MM.1S (cell line): ENCODE measurements around the gene RIC1.
"Not testable (repeated sequence)": the region's sequence is repeated elsewhere in the genome, so short reads cannot be mapped to it uniquely, and the experiment has no call there.

ENCODE experiments used
- DNase-seq: peaks from one replicate; pipeline ENCODE4 v3.0.0-alpha.2; 2015
- H2AFZ ChIP-seq: fragments of 300-600 bp; sonication (generic); 2 replicates; pipeline ENCODE4 v1.6.0; 2016; ENCODE audit warnings: antibody characterized with exemption, low read length
- H3F3A ChIP-seq: fragments of 300-600 bp; sonication (generic); 2 replicates; pipeline ENCODE4 v1.6.1; 2016; ENCODE audit warnings: mild to moderate bottlenecking, antibody characterized with exemption, low read length, moderate library complexity, mixed read lengths; ENCODE audit not compliant: insufficient read depth
- H3K27ac ChIP-seq: fragments of 300-600 bp; sonication (generic); 2 replicates; pipeline ENCODE4 v1.5.1; 2016; ENCODE audit warnings: mild to moderate bottlenecking, low read length
- H3K27me3 ChIP-seq: fragments of 300-600 bp; sonication (generic); replicated peaks from 2 replicates; pipeline ENCODE4 v1.6.0; 2016; ENCODE audit warnings: low read length; ENCODE audit not compliant: insufficient read depth
- H3K36me3 ChIP-seq: fragments of 300-600 bp; sonication (generic); replicated peaks from 2 replicates; pipeline ENCODE4 v1.6.1; 2016; ENCODE audit warnings: mild to moderate bottlenecking, low read length, mixed read lengths; ENCODE audit not compliant: insufficient read depth
- H3K4me1 ChIP-seq: fragments of 300-600 bp; sonication (generic); 2 replicates; pipeline ENCODE4 v1.6.1; 2016; ENCODE audit warnings: low read length, mixed read lengths
- H3K4me2 ChIP-seq: fragments of 300-600 bp; sonication (generic); 2 replicates; pipeline ENCODE4 v1.6.0; 2016; ENCODE audit warnings: low read depth, low read length
- H3K4me3 ChIP-seq: fragments of 300-600 bp; sonication (generic); 2 replicates; pipeline ENCODE4 v1.5.1; 2016; ENCODE audit warnings: low read length, mixed read lengths
- H3K79me2 ChIP-seq: fragments of 300-600 bp; sonication (generic); 2 replicates; pipeline ENCODE4 v1.6.1; 2016; ENCODE audit warnings: mixed run types, low read length, mixed read lengths
- H3K9ac ChIP-seq: fragments of 300-600 bp; sonication (generic); 2 replicates; pipeline ENCODE4 v1.6.1; 2016; ENCODE audit warnings: low read length, mixed read lengths
- H3K9me2 ChIP-seq: fragments of 300-600 bp; sonication (generic); replicated peaks from 2 replicates; pipeline ENCODE4 v1.6.1; 2016; ENCODE audit warnings: mild to moderate bottlenecking, low read length, mixed read lengths; ENCODE audit not compliant: insufficient read depth
- H3K9me3 ChIP-seq: fragments of 300-600 bp; sonication (generic); replicated peaks from 2 replicates; pipeline ENCODE4 v1.6.1; 2016; ENCODE audit warnings: mild to moderate bottlenecking, low read length, mixed read lengths; ENCODE audit not compliant: insufficient read depth
- H4K20me1 ChIP-seq: fragments of 300-600 bp; sonication (generic); 2 replicates; pipeline ENCODE4 v1.6.1; 2016; ENCODE audit warnings: mild to moderate bottlenecking, low read length, moderate library complexity, mixed read lengths; ENCODE audit not compliant: insufficient read depth
- EZH2 ChIP-seq: fragments of 300-600 bp; sonication (generic); optimal IDR thresholded peaks from 2 replicates; pipeline ENCODE3; 2017; ENCODE audit warnings: low read depth, mild to moderate bottlenecking, antibody characterized with exemption, low read length, mixed read lengths
- EZH2phosphoT487 ChIP-seq: fragments of 300-600 bp; sonication (generic); IDR thresholded peaks from 2 replicates; pipeline ENCODE4 v1.6.1; 2018; ENCODE audit warnings: antibody characterized with exemption, low read length
- TF ChIP-seq, protein P1 (sequence below): fragments of 300-600 bp; sonication (generic); IDR thresholded peaks from 2 replicates; pipeline ENCODE4 v1.5.1; 2016; ENCODE audit warnings: antibody characterized with exemption, low read length, mixed read lengths

RIC1 gene

DNA sequence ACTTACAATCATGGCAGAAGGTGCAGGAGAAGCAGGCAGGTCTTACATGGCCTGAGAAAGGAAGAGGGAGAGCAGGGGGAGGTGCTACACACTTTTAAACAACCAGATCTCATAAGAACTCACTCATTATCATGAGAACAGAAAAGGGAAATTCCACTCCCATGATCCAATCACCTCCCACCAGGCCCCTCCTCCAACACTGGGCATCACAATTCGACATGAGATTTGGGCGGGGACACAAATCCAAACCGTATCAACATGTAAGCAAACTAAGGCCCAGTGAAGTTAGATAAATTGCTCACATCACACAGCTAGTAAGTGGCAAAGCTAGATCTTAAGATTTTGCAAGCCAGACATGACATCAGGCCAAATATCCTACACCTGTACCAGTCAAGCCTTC, 48.3 kb upstream of the RIC1 start:
- no peaks in the 10 kb centered on the region for H3K4me1 ChIP-seq
- H3K27ac ChIP-seq = no peak overlapping the region
- no peak overlapping the region for H3K4me3 ChIP-seq
- no peak overlapping the region for H2AFZ ChIP-seq
- no peak for DNase-seq
- TF ChIP-seq EZH2 (no peak), EZH2phosphoT487 (no peak)
- TF ChIP-seq, protein P1, sequence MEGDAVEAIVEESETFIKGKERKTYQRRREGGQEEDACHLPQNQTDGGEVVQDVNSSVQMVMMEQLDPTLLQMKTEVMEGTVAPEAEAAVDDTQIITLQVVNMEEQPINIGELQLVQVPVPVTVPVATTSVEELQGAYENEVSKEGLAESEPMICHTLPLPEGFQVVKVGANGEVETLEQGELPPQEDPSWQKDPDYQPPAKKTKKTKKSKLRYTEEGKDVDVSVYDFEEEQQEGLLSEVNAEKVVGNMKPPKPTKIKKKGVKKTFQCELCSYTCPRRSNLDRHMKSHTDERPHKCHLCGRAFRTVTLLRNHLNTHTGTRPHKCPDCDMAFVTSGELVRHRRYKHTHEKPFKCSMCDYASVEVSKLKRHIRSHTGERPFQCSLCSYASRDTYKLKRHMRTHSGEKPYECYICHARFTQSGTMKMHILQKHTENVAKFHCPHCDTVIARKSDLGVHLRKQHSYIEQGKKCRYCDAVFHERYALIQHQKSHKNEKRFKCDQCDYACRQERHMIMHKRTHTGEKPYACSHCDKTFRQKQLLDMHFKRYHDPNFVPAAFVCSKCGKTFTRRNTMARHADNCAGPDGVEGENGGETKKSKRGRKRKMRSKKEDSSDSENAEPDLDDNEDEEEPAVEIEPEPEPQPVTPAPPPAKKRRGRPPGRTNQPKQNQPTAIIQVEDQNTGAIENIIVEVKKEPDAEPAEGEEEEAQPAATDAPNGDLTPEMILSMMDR = no peak
- no peaks in the 10 kb centered on the region for H3K9me3 ChIP-seq
- H3K27me3 ChIP-seq = no peaks in the 10 kb centered on the region
- H4K20me1 ChIP-seq = no peaks in the 10 kb centered on the region
- no peak overlapping the region for H3K9ac ChIP-seq
- H3K4me2 ChIP-seq = no peak overlapping the region
- H3K79me2 ChIP-seq = no peaks in the 10 kb centered on the region
- H3K9me2 ChIP-seq = no peaks in the 10 kb centered on the region
- no peaks in the 10 kb centered on the region for H3K36me3 ChIP-seq
- no peaks in the 10 kb centered on the region; the same call in 1 of the 2 replicates for H3F3A ChIP-seq

DNA sequence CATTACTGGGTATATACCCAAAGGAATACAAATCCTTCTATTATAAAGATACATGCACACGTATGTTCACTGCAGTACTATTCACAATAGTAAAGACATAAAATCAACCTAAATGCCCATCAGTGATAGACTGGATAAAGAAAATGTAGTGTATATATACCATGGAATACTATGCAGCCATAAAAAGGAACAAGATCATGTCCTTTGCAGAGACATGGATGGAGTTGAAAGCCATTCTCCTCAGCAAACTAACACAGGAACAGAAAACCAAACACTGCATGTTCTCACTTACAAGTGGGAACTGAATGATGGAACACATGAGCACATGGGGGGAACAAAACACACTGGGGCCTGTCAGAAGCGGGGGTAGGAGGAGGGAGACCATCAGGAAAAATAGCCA, 47.2 kb upstream of the RIC1 start:
- H3K79me2 ChIP-seq, H2AFZ ChIP-seq, H4K20me1 ChIP-seq, H3K9me2 ChIP-seq, H3K9ac ChIP-seq, H3K36me3 ChIP-seq, H3K27me3 ChIP-seq, H3K27ac ChIP-seq, H3K9me3 ChIP-seq, DNase-seq, H3F3A ChIP-seq, H3K4me2 ChIP-seq, H3K4me1 ChIP-seq, H3K4me3 ChIP-seq: not testable (repeated sequence)

DNA sequence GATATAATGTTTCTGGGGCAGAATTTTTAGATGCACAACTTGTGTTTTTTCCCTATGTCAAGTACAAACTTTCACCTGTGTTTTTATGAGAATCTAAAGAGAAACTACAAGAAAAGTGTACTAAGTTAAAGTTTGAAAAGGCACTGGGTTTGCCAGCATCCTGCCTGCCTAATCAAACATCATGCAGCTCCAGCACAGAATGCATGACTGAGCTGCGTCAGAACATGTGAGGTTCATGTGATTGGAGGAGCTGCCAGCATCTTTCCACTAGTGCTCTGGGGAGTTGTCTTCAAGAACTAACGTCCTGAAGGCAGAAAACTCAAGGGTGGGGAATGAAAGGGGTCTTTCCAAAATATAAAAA, 46.1 kb upstream of the RIC1 start:
- Histone ChIP-seq H3F3A (no peaks in the 10 kb centered on the region; the same call in 1 of the 2 replicates), H2AFZ (no peak overlapping the region)
- TF ChIP-seq EZH2 = no peak
- no peak for TF ChIP-seq EZH2phosphoT487
- TF ChIP-seq, protein P1 = no peak

DNA sequence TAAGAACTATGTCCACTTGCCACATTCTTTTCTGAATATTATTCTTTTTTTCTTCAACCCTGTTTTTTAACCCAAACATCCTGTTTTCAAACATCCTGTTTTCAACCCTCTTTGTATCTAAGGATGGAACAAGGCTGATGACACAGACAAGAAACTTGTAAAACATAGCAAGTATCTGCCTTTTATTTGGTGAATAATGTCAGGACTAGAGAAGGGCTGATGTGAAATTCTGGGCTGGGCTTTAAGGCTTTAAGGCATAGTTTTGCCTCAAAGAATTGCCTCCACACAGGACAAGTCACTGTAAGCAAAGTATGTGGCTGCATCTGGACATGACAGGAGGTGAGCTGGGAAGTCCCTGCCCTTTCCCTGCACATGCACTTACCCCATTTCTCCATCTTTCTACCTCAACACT, 42.5 kb upstream of the RIC1 start:
- Histone ChIP-seq H3K4me2 (no peak overlapping the region), H3K9me2 (no peaks in the 10 kb centered on the region), H2AFZ (no peak overlapping the region), H3K9me3 (no peaks in the 10 kb centered on the region), H3K4me1 (peaks cover 9% of the 10 kb centered on the region; the same call in 1 of the 2 replicates), H3K9ac (no peak overlapping the region), H4K20me1 (no peaks in the 10 kb centered on the region), H3K27me3 (no peaks in the 10 kb centered on the region), H3K79me2 (no peaks in the 10 kb centered on the region), H3K4me3 (no peak overlapping the region), H3F3A (no peaks in the 10 kb centered on the region), H3K36me3 (no peaks in the 10 kb centered on the region), H3K27ac (no peak overlapping the region)
- TF ChIP-seq, protein P1 = no peak
- no peak for TF ChIP-seq EZH2phosphoT487
- peak; percentile 27 for DNase-seq

More for the DNA sequence above, 46.1 kb upstream of the RIC1 start:
- Histone ChIP-seq H3K9me2 (no peaks in the 10 kb centered on the region), H3K4me2 (no peak overlapping the region), H3K79me2 (no peaks in the 10 kb centered on the region), H3K4me1 (peaks cover 9% of the 10 kb centered on the region; the same call in 1 of the 2 replicates), H3K4me3 (no peak overlapping the region), H4K20me1 (no peaks in the 10 kb centered on the region), H3K27ac (no peak overlapping the region), H3K9ac (no peak overlapping the region), H3K36me3 (no peaks in the 10 kb centered on the region), H3K9me3 (no peaks in the 10 kb centered on the region), H3K27me3 (no peaks in the 10 kb centered on the region)
- no peak for DNase-seq
